Measurements from ENCODE around the gene MRGPRF.
"Not testable (repeated sequence)": the region's sequence is repeated elsewhere in the genome, so short reads cannot be mapped to it uniquely, and the experiment has no call there.

Gene MRGPRF

GRCh38 chr11:68982134-68982533 lies 30.9 kb downstream of the MRGPRF start:
- DNase-seq: no peak

- DNase-seq: no peak
Measured at GRCh38 chr11:68980776-68981065, 32.3 kb downstream of the MRGPRF start, which contains the start of gene MRGPRD. TSS of gene MRGPRD (minus strand) at chr11:68980986. CDS start at chr11:68980986, 0 bp downstream.

GRCh38 chr11:68979931-68980775 lies 32.9 kb downstream of the MRGPRF start:
- no peak for DNase-seq

- no peak for DNase-seq
Measured at GRCh38 chr11:68978931-68979594, 34.0 kb downstream of the MRGPRF start.

GRCh38 chr11:68978626-68978930 lies 34.5 kb downstream of the MRGPRF start:
- no peak for DNase-seq

- DNase-seq: no peak
Measured at GRCh38 chr11:68977781-68978625, 35.0 kb downstream of the MRGPRF start.

- no peak for DNase-seq
Measured at GRCh38 chr11:68976563-68976962, 36.5 kb downstream of the MRGPRF start.

- DNase-seq: no peak
Measured at GRCh38 chr11:68976095-68976494, 37.0 kb downstream of the MRGPRF start.

- no peak for DNase-seq
Measured at GRCh38 chr11:68974421-68975194, 38.4 kb downstream of the MRGPRF start.

GRCh38 chr11:68973706-68974105 lies 39.3 kb downstream of the MRGPRF start:
- DNase-seq: not testable (repeated sequence)

- no peak for DNase-seq
Measured at GRCh38 chr11:68973219-68973618, 39.8 kb downstream of the MRGPRF start.

- DNase-seq: no peak
Measured at GRCh38 chr11:68970921-68971636, 42.0 kb downstream of the MRGPRF start.

GRCh38 chr11:68969386-68969785 lies 43.7 kb downstream of the MRGPRF start:
- no peak for DNase-seq

GRCh38 chr11:68968306-68969250 lies 44.5 kb downstream of the MRGPRF start:
- DNase-seq: no peak

GRCh38 chr11:68966894-68967780 lies 45.9 kb downstream of the MRGPRF start:
- DNase-seq: no peak

- DNase-seq: no peak
Measured at GRCh38 chr11:68965901-68966853, 46.9 kb downstream of the MRGPRF start.

- no peak for DNase-seq
Measured at GRCh38 chr11:68963779-68964178, 49.3 kb downstream of the MRGPRF start.

GRCh38 chr11:68962527-68963250 lies 50.4 kb downstream of the MRGPRF start:
- no peak for DNase-seq

Data from SIG-M5 (cell line).